Neural progenitor cell (in vitro differentiated cells): ENCODE measurements around the gene IL7R. TPM values are rescaled to one million over a fixed set of nuclear protein-coding genes. Genes with fewer than 3 reads are reported as not detected.

Experiments used
- DNase-seq: peaks from one replicate; pipeline ENCODE4 v3.0.0-alpha.2; 2016; ENCODE audit warnings: low spot score
- H2AFZ ChIP-seq: fragments of 200-600 bp; sonication (generic); replicated peaks from 2 replicates; pipeline ENCODE4 v1.6.1; 2016; ENCODE audit warnings: antibody characterized with exemption
- H3F3A ChIP-seq: fragments of 200-600 bp; sonication (generic); 2 replicates; pipeline ENCODE4 v1.6.1; 2016; ENCODE audit warnings: antibody characterized with exemption, low read depth
- H3K27ac ChIP-seq: fragments of 200-600 bp; sonication (generic); 2 replicates; pipeline ENCODE4 v1.5.1; 2016; ENCODE audit warnings: mild to moderate bottlenecking
- H3K27me3 ChIP-seq: fragments of 200-600 bp; sonication (generic); 2 replicates; pipeline ENCODE4 v1.6.1; 2016; ENCODE audit warnings: mild to moderate bottlenecking, moderate library complexity
- H3K36me3 ChIP-seq: fragments of 200-600 bp; sonication (generic); 2 replicates; pipeline ENCODE4 v1.5.1; 2016
- H3K4me1 ChIP-seq: fragments of 200-600 bp; sonication (generic); 2 replicates; pipeline ENCODE4 v1.6.1; 2016; ENCODE audit warnings: mixed run types
- H3K4me2 ChIP-seq: fragments of 200-600 bp; sonication (generic); 2 replicates; pipeline ENCODE4 v1.6.1; 2016
- H3K4me3 ChIP-seq: fragments of 200-600 bp; sonication (generic); 2 replicates; pipeline ENCODE4 v1.5.1; 2016
- H3K79me2 ChIP-seq: fragments of 200-600 bp; sonication (generic); 2 replicates; pipeline ENCODE4 v1.6.1; 2016; ENCODE audit warnings: low read depth
- H3K9ac ChIP-seq: fragments of 200-600 bp; sonication (generic); 2 replicates; pipeline ENCODE4 v1.6.1; 2016
- H3K9me3 ChIP-seq: fragments of 200-600 bp; sonication (generic); 2 replicates; pipeline ENCODE4 v1.5.1; 2016; ENCODE audit warnings: low read depth
- H4K20me1 ChIP-seq: fragments of 200-600 bp; sonication (generic); 2 replicates; pipeline ENCODE4 v1.6.1; 2016; ENCODE audit warnings: low read depth
- H3K27ac Mint-ChIP-seq: 3 replicates; pipeline ENCODE4 v1.8.0; 2021; ENCODE audit warnings: mixed read lengths
- H3K27me3 Mint-ChIP-seq: 2 replicates; pipeline ENCODE4 v1.8.0; 2022; ENCODE audit warnings: low read depth, mild to moderate bottlenecking, inconsistent platforms, moderate library complexity, mixed read lengths; ENCODE audit not compliant: insufficient read depth
- H3K36me3 Mint-ChIP-seq: 3 replicates; pipeline ENCODE4 v1.8.0; 2021; ENCODE audit warnings: mixed read lengths
- H3K4me1 Mint-ChIP-seq: 3 replicates; pipeline ENCODE4 v1.8.0; 2021; ENCODE audit warnings: mixed read lengths
- H3K4me3 Mint-ChIP-seq: 3 replicates; pipeline ENCODE4 v1.8.0; 2021; ENCODE audit warnings: mild to moderate bottlenecking, moderate library complexity, mixed read lengths
- H3K9me3 Mint-ChIP-seq: 3 replicates; pipeline ENCODE4 v1.8.0; 2020; ENCODE audit warnings: mixed read lengths
- CTCF ChIP-seq: fragments of 200-600 bp; sonication (generic); IDR thresholded peaks from 2 replicates; pipeline ENCODE4 v1.5.1; 2017; ENCODE audit warnings: antibody characterized with exemption, mild to moderate bottlenecking
- EZH2 ChIP-seq: fragments of 200-600 bp; sonication (generic); IDR thresholded peaks from 2 replicates; pipeline ENCODE4 v1.6.1; 2017; ENCODE audit warnings: antibody characterized with exemption, mild to moderate bottlenecking, moderate library complexity
- EZH2phosphoT487 ChIP-seq: fragments of 200-600 bp; sonication (generic); IDR thresholded peaks from 2 replicates; pipeline ENCODE4 v1.6.1; 2017; ENCODE audit warnings: antibody characterized with exemption
- total RNA-seq: library from RNA; depleted of rRNA; stranded (reverse); fragments of >200 nt; gene quantifications from 2 replicates; pipeline ENCODE4 v1.2.3, GENCODE V29; 2015; ENCODE audit warnings: low replicate concordance

The IL7R gene
- total RNA-seq, 1 donor from 2014 or later, result not detected

- no peaks in the 10 kb centered on the region for H3K36me3 Mint-ChIP-seq
Measured at GRCh38 chr5:35819026-35819425, 37.7 kb upstream of the IL7R start.

DNA sequence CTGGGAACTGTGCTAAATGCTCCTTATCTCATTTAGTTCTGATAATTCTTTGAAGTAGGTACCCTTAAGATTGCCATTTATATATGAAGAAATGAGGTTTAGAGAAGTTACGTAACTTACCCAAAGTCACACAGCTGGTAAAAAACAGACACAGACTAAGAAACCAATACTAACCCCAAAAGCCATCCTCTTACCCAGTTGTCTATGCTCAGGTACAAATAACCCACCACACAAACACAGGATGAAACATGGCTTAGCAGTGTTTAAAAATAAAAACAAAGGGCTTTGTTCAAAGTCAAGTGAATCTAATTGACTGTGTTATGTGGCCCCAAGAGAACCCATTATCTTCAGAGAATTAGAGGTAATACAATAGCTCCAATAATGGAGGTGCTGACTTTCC is 37.0 kb upstream of the IL7R start:
- H3K4me1 Mint-ChIP-seq, result no peaks in the 10 kb centered on the region
- Histone ChIP-seq H3K27me3 (no peaks in the 10 kb centered on the region), H4K20me1 (no peaks in the 10 kb centered on the region), H3K36me3 (no peaks in the 10 kb centered on the region), H3K4me2 (no peak overlapping the region), H3F3A (no peaks in the 10 kb centered on the region), H3K4me3 (no peak overlapping the region), H3K27ac (no peak overlapping the region), H3K9ac (no peak overlapping the region), H3K9me3 (no peaks in the 10 kb centered on the region), H3K79me2 (no peaks in the 10 kb centered on the region), H3K4me1 (no peaks in the 10 kb centered on the region), H2AFZ (no peak overlapping the region)
- H3K27me3 Mint-ChIP-seq, result peaks cover 2% of the 10 kb centered on the region
- no peaks in the 10 kb centered on the region for H3K9me3 Mint-ChIP-seq
- H3K36me3 Mint-ChIP-seq, result no peaks in the 10 kb centered on the region
- no peak for TF ChIP-seq CTCF
- no peak for TF ChIP-seq EZH2phosphoT487
- TF ChIP-seq EZH2, result no peak
- no peak overlapping the region for H3K4me3 Mint-ChIP-seq
- no peak overlapping the region for H3K27ac Mint-ChIP-seq
- DNase-seq, result no peak

More at GRCh38 chr5:35819026-35819425, 37.7 kb upstream of the IL7R start:
- Histone ChIP-seq H3K4me1 (no peaks in the 10 kb centered on the region), H3K27me3 (no peaks in the 10 kb centered on the region), H3K4me3 (no peak overlapping the region), H3K9me3 (no peaks in the 10 kb centered on the region), H3K4me2 (no peak overlapping the region), H2AFZ (no peak overlapping the region), H3F3A (no peaks in the 10 kb centered on the region), H3K36me3 (no peaks in the 10 kb centered on the region), H4K20me1 (no peaks in the 10 kb centered on the region), H3K9ac (no peak overlapping the region), H3K79me2 (no peaks in the 10 kb centered on the region), H3K27ac (no peak overlapping the region)
- Mint-ChIP-seq H3K4me3 (no peak overlapping the region), H3K27me3 (peaks cover 2% of the 10 kb centered on the region), H3K27ac (no peak overlapping the region), H3K4me1 (peaks cover 2% of the 10 kb centered on the region), H3K9me3 (no peaks in the 10 kb centered on the region)
- no peak for DNase-seq
- TF ChIP-seq EZH2, result no peak

- Histone ChIP-seq H3F3A (no peaks in the 10 kb centered on the region), H3K4me2 (no peak overlapping the region), H3K9ac (no peak overlapping the region), H4K20me1 (no peaks in the 10 kb centered on the region), H3K27me3 (no peaks in the 10 kb centered on the region), H3K79me2 (no peaks in the 10 kb centered on the region), H3K4me3 (no peak overlapping the region), H3K27ac (no peak overlapping the region), H3K4me1 (no peaks in the 10 kb centered on the region), H2AFZ (no peak overlapping the region), H3K36me3 (no peaks in the 10 kb centered on the region), H3K9me3 (no peaks in the 10 kb centered on the region)
- Mint-ChIP-seq H3K27ac (no peak overlapping the region), H3K4me3 (no peak overlapping the region), H3K9me3 (no peaks in the 10 kb centered on the region), H3K36me3 (no peaks in the 10 kb centered on the region), H3K4me1 (no peaks in the 10 kb centered on the region), H3K27me3 (peaks cover 2% of the 10 kb centered on the region)
- no peak for DNase-seq
- TF ChIP-seq CTCF (no peak), EZH2 (no peak), EZH2phosphoT487 (no peak)
Measured at GRCh38 chr5:35820735-35821134, 36.0 kb upstream of the IL7R start.

DNA sequence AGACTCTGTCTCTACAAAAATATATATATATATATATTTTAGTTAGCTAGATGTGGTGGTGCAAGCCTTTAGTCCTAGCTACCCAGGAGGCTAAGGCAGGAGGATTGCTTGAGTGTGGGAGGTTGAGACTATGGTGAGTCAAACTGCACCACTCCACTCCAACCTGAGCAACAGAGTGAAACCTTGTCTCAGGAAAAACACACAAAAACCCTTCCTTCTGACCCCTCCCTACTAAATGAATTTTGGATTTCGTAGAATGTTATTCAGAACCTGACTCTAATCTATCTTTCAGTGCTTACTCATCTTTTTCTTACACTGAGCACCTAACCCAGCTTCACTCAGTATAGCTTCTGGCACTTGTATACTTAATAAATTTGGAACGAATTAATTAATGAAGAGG is 35.2 kb upstream of the IL7R start:
- no peak for DNase-seq
- no peak overlapping the region for H3K9ac ChIP-seq
- H3K4me2 ChIP-seq, result no peak overlapping the region
- H3K9me3 Mint-ChIP-seq, result no peaks in the 10 kb centered on the region
- H3K79me2 ChIP-seq, result no peaks in the 10 kb centered on the region
- H3K36me3 Mint-ChIP-seq, result no peaks in the 10 kb centered on the region
- no peaks in the 10 kb centered on the region for H3K27me3 ChIP-seq
- H3K9me3 ChIP-seq, result no peaks in the 10 kb centered on the region
- no peaks in the 10 kb centered on the region for H3K4me1 ChIP-seq
- H3K27ac ChIP-seq, result no peak overlapping the region
- TF ChIP-seq EZH2 (no peak), EZH2phosphoT487 (no peak), CTCF (no peak)
- H3K27ac Mint-ChIP-seq, result no peak overlapping the region
- no peak overlapping the region for H2AFZ ChIP-seq
- peaks cover 2% of the 10 kb centered on the region for H3K27me3 Mint-ChIP-seq
- H3K4me3 ChIP-seq, result no peak overlapping the region
- H3F3A ChIP-seq, result no peaks in the 10 kb centered on the region
- no peak overlapping the region for H3K4me3 Mint-ChIP-seq
- no peaks in the 10 kb centered on the region for H4K20me1 ChIP-seq
- no peaks in the 10 kb centered on the region for H3K4me1 Mint-ChIP-seq
- H3K36me3 ChIP-seq, result no peaks in the 10 kb centered on the region
